AG04450 (cell line): Measurements from ENCODE around the gene SLC2A3. TPM values are rescaled to one million over a fixed set of nuclear protein-coding genes. Genes with fewer than 3 reads are reported as not detected.

ENCODE experiments used
- CTCF ChIA-PET: fragments of 300-600, 350-600 bp; formaldehyde crosslinking; extraction: SDS; loops from one replicate; lab custom pipeline; 2022; ENCODE audit warnings: antibody characterized with exemption, inconsistent platforms; lab: Charles Lee
- POLR2A ChIA-PET: fragments of 350-600 bp; formaldehyde crosslinking; extraction: SDS; loops from one replicate; lab custom pipeline; 2021; ENCODE audit warnings: antibody characterized with exemption, inconsistent platforms; lab: Yijun Ruan, JAX
- DNase-seq: peaks from one replicate; pipeline ENCODE4 v3.0.0-alpha.2; 2011; ENCODE audit warnings: low read depth, low spot score
- H3K27ac ChIP-seq: one replicate; pipeline ENCODE4 v1.5.1; 2012; ENCODE audit warnings: low read depth, low read length, control low read depth
- H3K27me3 ChIP-seq: one replicate; pipeline ENCODE4 v1.6.0; 2012; ENCODE audit warnings: low read length; ENCODE audit not compliant: control insufficient read depth, insufficient read depth
- H3K4me3 ChIP-seq: 2 replicates; pipeline ENCODE4 v1.5.1; 2011; ENCODE audit warnings: mild to moderate bottlenecking, low read depth, low read length, control low read depth
- H3K9me3 ChIP-seq: 2 replicates; pipeline ENCODE4 v1.5.1; 2012; ENCODE audit warnings: low read length; ENCODE audit not compliant: control insufficient read depth, insufficient read depth
- polyA plus RNA-seq: library from polyadenylated mRNA; depleted of rRNA; stranded (reverse); fragments of >200 nt; gene quantifications from 2 replicates; pipeline ENCODE4 v1.2.3, GENCODE V29; 2011
- TF ChIP-seq, protein P1 (sequence below): IDR thresholded peaks from 2 replicates; pipeline ENCODE4 v1.5.1; 2011; ENCODE audit warnings: low read depth, low read length, control low read depth, inconsistent platforms

The SLC2A3 gene
- polyA plus RNA-seq, 1 experiment: 58.5 TPM

DNA sequence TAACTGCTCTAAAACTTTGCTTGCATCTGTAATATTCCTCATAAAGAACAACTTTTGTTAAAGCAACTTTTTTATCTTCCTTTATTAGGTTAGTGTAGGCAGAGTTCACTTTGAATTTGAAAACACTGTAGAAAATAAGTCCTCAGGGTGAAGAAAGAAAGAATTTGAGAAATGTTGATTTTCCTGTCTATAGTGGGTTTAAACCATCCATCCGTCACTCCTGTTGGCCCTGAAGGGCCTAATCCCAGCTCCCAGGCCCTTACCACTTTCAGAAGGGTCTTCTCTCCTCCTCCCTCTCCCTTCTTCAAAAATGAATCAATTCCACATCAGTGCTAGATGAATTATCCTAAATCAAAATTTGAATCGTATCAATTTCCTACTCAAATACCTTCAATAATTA, 4.9 kb upstream of the SLC2A3 start:
- H3K27me3 ChIP-seq: no peaks in the 10 kb centered on the region
- no peak overlapping the region for H3K27ac ChIP-seq
- no peak for DNase-seq
- no peaks in the 10 kb centered on the region; the same call in 1 of the 2 replicates for H3K9me3 ChIP-seq
- ChIA-PET POLR2A (no interaction called here), CTCF (no interaction called here)
- TF ChIP-seq, protein P1, sequence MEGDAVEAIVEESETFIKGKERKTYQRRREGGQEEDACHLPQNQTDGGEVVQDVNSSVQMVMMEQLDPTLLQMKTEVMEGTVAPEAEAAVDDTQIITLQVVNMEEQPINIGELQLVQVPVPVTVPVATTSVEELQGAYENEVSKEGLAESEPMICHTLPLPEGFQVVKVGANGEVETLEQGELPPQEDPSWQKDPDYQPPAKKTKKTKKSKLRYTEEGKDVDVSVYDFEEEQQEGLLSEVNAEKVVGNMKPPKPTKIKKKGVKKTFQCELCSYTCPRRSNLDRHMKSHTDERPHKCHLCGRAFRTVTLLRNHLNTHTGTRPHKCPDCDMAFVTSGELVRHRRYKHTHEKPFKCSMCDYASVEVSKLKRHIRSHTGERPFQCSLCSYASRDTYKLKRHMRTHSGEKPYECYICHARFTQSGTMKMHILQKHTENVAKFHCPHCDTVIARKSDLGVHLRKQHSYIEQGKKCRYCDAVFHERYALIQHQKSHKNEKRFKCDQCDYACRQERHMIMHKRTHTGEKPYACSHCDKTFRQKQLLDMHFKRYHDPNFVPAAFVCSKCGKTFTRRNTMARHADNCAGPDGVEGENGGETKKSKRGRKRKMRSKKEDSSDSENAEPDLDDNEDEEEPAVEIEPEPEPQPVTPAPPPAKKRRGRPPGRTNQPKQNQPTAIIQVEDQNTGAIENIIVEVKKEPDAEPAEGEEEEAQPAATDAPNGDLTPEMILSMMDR: no peak
- no peak overlapping the region for H3K4me3 ChIP-seq

DNA sequence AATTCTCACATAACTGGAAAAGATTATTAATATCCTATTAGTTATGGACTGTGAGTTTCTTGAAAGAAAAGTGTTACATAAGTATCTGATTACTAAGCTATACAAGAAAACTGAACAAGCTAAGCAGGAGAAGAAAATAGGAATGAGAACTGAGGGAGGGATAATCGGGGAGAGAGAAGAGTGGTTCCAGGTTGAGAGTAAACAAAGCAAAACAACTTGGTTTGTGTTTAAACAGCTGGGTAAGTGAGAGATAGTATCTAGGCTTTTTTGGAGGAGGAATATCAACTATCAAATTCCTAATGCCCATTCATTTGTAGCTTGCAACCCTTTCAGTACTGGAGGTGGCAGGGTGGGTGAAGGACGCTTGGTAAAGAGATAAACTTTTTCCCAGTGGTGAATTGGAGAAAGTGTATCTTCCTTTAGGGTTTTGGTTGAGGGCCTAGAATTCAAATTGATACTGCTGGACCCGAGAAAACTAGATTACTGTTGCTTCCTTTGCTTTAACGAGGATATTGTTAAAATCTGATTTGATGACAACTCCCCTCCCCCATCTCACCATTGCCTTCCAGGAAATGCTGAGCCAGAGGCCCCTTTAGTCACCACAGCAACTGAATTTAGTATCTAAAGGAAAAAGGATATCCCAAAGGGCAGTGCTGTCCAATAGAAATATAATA, 2.0 kb upstream of the SLC2A3 start:
- ChIA-PET CTCF (interaction anchor here (0.6 to 2.7 kb wide), 9 partner anchors 17 to 288 kb away, joined by 5 to 34 read pairs (median 6); no protein-coding TSS in a partner anchor), POLR2A (interaction anchor here (1.4 kb wide), 1 partner anchor 23 kb away, joined by 20 read pairs; no protein-coding TSS in a partner anchor)
- H3K4me3 ChIP-seq: no peak overlapping the region
- DNase-seq: no peak
- no peaks in the 10 kb centered on the region; the same call in 1 of the 2 replicates for H3K9me3 ChIP-seq
- TF ChIP-seq, protein P1: peak; percentile 40
- H3K27ac ChIP-seq: no peak overlapping the region
- no peaks in the 10 kb centered on the region for H3K27me3 ChIP-seq

DNA sequence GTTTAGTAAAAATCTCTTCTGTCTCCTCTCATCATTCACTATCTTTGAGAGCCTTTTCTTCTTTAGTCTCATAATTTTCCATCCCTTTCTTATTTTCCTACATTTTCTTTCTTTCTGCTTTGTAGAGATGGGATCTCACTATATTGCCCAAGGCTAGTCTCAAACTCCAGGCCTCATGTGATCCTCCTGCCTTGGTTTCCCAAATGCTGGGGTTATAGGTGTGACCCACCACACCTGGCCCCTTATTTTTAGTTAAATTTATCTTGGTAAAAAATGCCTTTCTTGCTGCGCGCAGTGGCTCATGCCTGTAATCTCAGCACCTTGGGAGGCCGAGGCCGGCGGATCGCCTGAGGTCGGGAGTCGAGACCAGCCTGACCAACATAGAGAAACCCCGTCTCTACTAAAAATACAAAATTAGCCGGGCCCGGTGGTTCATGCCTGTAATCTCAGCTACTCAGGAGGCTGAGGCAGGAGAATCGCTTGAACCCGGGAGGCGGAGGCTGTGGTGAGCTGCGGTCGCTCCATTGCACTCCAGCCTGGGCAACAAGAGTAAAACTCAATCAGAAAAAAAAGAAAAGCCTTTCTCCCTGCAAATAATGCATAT, 996 bp downstream of the SLC2A3 start:
- ChIA-PET CTCF (interaction anchor here (0.7 to 4.8 kb wide), 6 partner anchors 27 to 143 kb away, joined by 4 to 64 read pairs (median 24); no protein-coding TSS in a partner anchor), POLR2A (interaction anchor here (0.7 to 4.1 kb wide), 7 partner anchors 26 to 75 kb away, joined by 3 to 107 read pairs (median 25); no protein-coding TSS in a partner anchor)
- Histone ChIP-seq H3K27ac (peak overlapping the region; percentile 34), H3K9me3 (no peaks in the 10 kb centered on the region; the same call in 1 of the 2 replicates), H3K27me3 (no peaks in the 10 kb centered on the region), H3K4me3 (peak overlapping the region; percentile 93)
- no peak for DNase-seq
- TF ChIP-seq, protein P1: no peak

DNA sequence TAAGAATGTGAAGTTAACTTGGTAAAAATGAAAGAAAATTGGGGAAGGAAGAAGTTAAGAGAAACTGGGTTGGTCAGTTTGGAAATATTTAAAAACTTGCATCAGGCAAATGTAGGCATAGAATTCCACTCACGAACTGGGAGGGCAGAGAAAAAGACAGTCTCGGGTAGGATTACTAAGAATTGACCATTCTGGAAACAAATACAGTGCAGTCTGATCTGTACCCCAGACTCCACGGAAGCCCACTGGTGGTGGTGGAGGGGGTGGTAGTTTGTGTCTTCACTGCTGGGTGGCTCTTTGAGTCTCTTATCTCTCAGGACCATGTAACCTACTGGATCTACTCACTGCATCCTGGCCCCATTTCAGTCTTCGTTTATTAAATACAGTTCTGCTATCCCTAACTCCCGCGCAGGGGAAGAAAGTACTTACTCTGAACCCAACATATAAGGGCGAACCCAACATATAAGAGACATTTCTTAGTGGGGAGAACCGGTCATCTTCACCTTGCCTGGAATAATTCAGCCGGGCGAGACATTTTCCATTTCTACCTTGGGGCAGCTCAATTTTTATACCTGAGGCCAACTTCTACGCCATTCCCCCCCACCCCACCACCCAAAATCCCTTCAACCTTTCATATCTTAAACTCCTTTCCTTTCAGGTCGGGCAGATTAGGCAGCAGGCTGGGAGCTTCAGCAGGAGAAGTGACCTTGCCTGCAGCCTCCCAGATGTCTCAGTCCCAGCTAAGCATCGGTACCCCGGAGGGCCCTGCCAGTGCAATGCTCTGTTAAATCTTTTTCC, 1.7 kb downstream of the SLC2A3 start:
- CTCF ChIA-PET: interaction anchor here (0.5 to 4.8 kb wide), 37 partner anchors 11 to 144 kb away, joined by 3 to 64 read pairs (median 6); no protein-coding TSS in a partner anchor
- peak overlapping the region; percentile 93 for H3K4me3 ChIP-seq
- TF ChIP-seq, protein P1: no peak
- POLR2A ChIA-PET: interaction anchor here (0.7 to 4.1 kb wide), 6 partner anchors 27 to 74 kb away, joined by 3 to 107 read pairs (median 24); no protein-coding TSS in a partner anchor
- H3K27ac ChIP-seq: peak overlapping the region; percentile 24
- no peaks in the 10 kb centered on the region; the same call in 1 of the 2 replicates for H3K9me3 ChIP-seq
- no peak for DNase-seq
- no peaks in the 10 kb centered on the region for H3K27me3 ChIP-seq
